ENCODE measurements around the gene TIGD1.
"Not testable (repeated sequence)": the region's sequence is repeated elsewhere in the genome, so short reads cannot be mapped to it uniquely, and the experiment has no call there.

TIGD1 gene

DNA sequence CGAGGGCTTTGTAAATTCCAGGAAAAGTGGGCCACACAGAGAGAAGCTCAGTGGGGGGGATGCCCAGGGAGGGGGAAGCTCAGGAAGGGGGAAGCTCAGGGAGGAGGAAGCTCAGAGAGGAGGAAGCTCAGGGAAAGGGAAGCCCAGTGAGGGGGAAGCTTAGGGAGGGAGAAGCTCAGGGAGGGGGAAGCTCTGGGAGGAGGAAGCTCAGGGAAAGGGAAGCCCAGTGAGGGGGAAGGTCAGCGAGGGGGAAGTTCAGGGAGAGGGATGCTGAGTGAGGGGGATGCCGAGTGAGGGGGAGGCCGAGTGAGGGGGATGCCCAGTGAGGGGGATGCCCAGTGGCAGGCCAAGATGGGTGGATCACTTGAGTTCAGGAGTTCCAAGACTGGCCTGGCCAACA, 11.7 kb downstream of the TIGD1 start:
- DNase-seq: no peak

- DNase-seq: no peak
Measured at GRCh38 chr2:232537499-232537898, 12.9 kb downstream of the TIGD1 start.

DNA sequence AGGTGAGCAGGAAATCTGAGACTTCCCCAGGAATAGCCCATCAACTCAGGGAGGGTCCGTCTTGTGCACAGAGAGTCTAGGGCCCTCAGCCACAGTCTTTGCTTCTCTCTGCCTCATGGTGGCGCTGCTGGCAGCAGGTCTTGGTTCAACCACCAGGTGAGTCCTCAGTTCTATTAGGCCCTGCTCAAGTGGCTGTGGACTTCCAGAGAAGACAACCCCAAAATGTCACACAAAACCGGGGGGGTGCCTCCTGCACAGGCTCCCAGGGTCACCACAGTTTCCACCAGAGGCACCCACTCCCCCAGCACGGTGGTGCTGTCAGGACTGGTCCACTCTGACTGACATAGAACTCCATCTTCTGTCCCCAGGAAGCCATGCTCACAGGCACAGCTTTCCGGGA, 13.3 kb downstream of the TIGD1 start:
- DNase-seq: no peak

DNA sequence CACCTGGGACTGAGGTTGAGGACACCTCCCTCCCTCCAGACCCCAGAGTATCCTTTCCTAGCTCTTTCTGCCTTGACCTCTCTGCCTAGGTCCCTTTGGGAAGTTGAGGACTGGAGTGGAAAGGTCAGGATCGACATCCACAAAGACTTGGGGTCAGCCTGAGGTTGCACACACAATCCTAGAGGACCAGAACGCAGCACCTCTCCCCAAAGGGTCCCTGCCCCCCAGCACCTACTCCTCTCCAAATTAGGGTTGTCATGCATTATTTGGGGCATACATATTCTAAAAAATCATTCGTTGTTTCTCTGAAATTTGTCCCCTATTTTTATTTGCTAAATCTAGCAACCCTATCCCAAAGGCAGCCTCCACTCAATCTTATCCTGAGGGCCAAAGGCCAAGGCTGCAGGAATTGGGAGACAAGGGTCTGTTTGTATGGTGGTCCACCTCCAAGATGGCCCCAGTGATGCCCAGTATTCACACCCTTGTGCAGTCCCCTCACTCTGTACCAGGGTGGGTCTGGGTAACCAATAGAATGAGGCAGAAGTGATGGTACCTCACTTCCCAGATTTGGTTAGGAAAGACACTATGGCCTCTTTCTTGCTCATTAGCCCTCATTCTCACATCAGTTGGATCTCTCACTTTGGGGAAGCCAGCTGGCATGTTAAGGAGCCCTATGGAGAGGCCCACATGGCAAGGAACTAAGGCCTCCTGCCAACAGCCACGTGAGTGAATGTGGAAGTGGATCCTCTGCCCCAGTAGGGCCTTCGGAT, 14.4 kb downstream of the TIGD1 start:
- DNase-seq: no peak

DNA sequence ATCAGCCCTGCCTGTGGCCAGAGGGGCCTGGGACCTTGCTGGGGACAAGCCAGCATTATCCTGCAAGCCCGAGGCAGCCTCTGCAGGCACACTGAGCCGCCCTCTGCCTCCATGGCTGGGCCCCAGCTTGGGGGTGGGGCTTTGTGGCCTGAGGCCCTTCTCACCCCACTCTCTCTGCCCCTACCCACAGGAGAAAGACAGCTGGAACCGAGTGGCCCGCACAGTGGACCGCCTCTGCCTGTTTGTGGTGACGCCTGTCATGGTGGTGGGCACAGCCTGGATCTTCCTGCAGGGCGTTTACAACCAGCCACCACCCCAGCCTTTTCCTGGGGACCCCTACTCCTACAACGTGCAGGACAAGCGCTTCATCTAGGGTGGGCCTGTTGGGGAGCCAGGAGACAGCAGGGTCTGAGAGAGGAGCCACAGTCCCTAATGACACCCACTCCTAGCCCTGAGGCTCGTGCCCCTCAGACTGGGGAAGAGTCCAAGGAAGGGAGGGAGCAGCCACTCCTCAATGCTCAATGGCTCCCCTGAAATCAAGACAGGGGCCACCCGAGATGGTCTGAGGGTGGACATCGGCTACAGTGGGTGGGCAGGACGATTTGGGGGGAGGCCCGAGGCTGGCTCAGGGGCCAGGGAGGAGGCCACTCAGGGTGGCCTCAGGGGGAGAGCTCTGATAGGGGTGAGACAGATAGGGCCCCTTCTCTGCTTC, 15.3 kb downstream of the TIGD1 start:
- DNase-seq: no peak

DNA sequence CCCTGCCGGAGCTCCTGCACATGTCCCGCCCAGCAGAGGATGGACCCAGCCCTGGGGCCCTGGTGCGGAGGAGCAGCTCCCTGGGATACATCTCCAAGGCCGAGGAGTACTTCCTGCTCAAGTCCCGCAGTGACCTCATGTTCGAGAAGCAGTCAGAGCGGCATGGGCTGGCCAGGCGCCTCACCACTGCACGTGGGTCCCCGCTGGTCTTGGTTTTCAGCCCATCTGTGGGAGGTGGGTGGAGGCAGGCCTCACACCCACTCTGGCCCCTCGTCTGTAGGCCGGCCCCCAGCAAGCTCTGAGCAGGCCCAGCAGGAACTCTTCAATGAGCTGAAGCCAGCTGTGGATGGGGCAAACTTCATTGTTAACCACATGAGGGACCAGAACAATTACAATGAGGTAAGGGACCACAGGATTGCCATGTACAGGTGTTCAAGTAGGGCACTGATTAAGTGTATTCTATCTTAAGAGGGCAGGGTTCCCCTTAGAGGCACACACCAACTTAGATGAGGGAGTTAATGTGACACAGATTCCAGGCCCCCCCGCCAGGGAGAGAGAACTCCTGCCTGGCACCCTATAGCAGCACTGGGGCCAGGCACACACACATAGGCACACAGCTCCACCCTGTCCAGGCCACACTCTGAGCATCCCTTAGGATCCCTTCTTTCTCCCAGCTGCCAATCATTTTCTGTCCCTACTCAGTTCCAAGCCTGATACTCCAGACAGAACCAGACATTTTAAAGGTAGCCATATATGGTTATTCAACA, 16.2 kb downstream of the TIGD1 start:
- no peak for DNase-seq

DNA sequence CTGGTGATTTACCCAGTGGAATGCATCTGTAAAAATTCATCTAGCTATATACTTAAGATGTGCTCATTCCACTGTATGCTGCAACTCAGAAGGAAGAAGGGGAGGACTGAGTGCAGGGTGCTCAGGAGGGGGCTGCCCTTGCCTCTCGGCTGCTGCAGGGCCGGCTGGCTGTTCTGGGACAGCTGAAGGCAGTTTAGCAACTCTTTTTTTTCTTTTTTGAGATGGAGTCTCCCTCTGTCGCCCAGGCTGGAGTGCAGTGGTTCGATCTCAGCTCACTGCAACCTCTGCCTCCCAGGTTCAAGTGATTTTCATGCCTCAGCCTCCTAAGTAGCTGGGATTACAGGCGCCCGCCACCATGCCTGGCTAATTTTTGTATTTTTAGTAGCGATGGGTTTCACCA, 17.5 kb downstream of the TIGD1 start:
- DNase-seq: not testable (repeated sequence)

DNA sequence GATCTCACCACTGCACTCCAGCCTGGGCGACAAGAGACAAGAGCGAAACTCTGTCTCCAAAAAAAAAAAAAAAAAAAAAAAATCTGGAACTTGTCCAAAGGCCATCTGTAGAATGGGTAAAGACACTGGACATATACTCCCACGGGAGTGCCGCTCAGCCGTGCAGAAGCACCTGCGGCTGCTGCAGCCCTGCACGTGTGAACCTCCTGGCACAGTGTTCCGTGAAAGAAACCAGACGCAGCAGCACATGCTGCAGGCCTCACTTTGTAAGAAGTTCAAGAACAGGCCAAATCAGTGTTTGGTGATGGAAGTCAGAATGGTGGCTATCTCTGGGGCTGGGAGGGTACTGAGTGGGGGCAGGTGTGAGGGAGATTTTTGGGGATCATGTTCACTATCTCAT, 17.9 kb downstream of the TIGD1 start:
- DNase-seq: peak; percentile 78

GRCh38 chr2:232530626-232531260, 19.6 kb downstream of the TIGD1 start:
- DNase-seq: no peak

DNA sequence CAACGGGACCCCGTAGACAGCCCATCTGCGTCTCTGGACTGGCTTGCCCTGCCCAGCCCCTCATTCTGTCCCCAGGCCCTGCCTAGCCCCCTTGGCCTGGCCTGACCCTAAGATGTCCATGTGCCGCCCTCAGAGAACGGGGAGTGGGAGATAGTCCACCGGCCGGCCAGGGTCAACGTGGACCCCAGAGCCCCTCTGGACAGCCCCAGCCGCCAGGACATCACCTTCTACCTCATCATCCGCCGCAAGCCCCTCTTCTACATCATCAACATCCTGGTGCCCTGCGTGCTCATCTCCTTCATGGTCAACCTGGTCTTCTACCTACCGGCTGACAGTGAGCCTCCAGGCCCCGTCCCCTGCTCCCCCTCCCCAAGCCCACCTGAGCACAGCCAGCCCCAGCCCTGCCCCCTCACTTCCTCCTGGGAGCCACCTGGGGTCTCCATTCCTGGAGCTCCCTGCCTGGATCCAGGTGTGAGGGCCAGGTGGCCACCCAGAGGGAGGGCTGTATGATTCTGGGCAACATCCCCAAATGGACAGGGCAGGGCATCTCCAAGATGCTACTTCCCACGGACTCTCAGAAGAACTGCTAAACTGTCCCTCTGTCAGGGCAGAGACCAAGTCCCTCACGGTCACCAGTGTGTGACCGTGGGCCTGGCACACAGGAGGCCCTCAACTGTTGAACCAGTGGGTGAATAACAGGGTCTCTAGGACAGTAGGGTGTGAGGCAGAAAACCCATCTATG, 20.4 kb downstream of the TIGD1 start:
- DNase-seq: no peak

DNA sequence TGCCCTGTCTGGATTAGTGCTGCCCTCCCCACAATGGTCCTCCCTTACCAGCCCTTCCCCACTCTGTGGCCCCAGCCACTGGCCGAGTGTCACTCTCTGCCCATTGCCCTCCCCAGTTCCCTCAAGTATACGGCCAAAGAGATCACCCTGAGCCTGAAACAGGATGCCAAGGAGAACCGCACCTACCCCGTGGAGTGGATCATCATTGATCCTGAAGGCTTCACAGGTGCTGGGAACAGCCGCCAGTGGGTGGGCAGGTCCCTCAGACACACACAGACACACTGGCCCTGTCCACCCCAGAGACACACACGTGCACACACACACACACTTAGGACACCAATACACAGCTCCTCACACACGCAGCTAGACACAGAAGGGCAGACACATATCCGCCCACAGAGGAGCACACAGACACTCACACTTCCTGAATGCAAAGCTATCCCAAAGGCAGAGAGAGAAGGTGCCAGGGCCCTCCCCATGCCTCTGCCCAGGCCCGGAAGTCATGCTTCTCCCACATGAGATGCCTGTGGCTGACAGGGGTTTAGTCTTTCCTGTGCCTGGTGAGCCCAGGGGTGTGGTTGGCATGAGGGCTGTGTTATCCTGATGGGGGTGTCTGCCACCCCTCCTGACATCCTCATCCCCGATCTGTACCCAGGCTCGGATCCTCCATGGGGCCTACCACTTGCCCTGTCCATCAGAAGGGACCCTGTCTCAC, 21.5 kb downstream of the TIGD1 start:
- DNase-seq: no peak

- no peak for DNase-seq
Measured at GRCh38 chr2:232527905-232528470, 22.4 kb downstream of the TIGD1 start.

- DNase-seq: no peak
Measured at GRCh38 chr2:232526372-232526941, 23.9 kb downstream of the TIGD1 start.

DNA sequence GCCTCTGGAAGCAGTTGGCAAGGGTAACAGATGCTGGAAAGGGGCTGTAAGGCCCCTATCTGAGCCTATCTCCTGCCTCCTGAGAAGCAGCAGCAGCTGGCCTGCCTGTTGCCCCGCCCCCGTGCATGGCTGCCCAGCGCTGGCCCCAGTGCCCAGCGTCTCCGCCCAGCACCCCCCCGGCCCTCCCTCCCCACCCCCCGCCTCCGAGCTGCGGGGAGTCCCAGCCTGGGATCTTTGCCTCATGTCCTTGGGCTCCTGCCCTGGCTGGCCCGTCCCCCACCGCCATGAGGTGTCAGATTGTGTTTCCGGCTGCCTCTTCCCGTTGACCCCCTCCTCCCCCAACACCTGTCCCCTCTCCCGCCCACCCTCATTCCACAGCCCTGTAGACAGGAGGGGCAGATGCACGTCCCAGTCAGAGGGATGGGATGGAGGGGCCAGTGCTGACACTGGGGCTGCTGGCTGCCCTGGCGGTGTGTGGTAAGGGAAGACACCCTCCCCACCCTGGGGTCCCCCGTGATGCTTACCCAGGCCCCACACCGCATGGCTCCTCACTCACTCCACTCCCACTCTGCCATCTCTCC, 24.5 kb downstream of the TIGD1 start, which contains the start of gene CHRND:
Gene CHRND (plus strand): TSS at position 370 of the 581 bp plus-strand sequence. CDS start 56 bp downstream, at position 426.
- peak; percentile 55 for DNase-seq

DNA sequence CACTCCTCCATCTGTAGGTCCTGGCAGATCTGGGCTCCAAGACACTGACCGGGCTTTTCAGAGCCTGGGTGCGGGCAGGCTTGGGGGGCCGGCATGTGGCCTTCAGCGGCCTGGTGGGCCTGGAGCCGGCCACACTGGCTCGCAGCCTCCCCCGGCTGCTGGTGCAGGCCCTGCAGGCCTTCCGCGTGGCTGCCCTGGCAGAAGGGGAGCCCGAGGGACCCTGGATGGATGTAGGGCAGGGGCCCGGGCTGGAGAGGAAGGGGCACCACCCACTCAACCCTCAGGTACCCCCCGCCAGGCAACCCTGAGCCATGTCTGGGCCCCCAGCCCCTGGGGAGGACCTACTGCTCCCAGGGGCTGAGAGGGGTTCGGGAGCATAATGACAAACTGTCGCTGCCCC, 25.2 kb downstream of the TIGD1 start:
- no peak for DNase-seq

DNA sequence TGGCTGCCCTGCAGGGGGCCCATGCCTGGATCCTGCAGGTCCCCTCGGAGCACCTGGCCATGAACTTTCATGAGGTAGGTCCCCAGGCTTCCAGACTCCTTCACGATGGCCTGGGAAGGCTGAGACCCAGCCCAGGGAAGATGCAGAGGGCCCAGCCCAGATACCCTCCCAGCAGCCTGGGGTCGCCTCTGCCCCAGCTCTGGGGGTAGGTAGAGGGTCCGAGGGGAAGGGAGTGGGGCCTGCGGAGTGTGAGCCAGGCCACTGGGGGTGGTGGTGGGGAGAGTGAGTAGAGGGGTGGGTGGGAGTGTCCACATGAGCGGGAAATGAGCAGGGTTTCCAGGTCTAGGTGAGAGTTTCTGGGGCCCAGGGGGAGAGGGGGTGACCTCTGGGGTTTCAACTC, 25.6 kb downstream of the TIGD1 start:
- DNase-seq: no peak

DNA sequence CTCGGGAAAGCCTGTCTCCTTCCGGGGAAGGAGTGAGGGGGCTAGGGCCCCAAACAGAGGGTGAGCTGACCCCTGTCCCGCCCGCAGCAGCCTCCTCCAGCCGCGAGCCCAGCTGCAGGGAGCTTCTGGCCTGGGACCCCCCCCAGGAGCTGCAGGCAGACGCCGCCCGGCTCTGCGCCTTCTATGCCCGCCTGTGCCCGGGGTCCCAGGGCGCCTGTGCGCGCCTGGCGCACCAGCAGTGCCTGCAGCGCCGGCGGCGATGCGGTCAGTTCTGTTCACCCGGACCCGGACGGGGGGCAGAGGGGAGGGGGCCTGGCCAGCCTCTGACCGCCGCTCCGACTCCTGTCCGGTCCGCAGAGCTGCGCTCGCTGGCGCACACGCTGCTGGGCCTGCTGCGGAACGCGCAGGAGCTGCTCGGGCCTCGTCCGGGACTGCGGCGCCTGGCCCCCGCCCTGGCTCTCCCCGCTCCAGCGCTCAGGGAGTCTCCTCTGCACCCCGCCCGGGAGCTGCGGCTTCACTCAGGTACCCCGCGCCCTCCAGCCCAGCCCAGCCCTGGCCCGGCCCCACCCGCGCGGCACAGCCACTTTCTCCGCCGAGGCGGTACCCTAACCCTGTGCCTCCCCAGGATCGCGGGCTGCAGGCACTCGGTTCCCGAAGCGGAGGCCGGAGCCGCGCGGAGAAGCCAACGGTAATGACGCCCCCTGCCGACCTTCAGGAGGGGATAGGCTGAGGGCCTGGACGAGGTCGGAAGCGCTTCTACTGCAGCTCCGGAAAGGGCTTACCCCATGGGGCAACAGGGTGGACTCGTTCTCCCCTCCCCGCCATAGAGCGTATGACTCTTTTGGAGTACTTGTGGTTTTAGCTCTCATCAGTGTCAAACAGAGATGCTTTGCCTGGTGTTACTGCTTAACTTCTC, 26.4 kb downstream of the TIGD1 start:
- DNase-seq: peak; percentile 28

DNA sequence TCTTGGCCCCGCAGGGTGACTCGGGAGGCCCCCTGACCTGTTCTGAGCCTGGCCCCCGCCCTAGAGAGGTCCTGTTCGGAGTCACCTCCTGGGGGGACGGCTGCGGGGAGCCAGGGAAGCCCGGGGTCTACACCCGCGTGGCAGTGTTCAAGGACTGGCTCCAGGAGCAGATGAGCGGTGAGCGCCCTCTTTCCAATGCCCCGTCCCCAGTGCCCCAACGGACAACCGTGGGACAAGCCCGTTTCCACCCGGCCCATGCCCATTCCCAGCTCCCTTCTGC, 27.0 kb downstream of the TIGD1 start:
- no peak for DNase-seq

DNA sequence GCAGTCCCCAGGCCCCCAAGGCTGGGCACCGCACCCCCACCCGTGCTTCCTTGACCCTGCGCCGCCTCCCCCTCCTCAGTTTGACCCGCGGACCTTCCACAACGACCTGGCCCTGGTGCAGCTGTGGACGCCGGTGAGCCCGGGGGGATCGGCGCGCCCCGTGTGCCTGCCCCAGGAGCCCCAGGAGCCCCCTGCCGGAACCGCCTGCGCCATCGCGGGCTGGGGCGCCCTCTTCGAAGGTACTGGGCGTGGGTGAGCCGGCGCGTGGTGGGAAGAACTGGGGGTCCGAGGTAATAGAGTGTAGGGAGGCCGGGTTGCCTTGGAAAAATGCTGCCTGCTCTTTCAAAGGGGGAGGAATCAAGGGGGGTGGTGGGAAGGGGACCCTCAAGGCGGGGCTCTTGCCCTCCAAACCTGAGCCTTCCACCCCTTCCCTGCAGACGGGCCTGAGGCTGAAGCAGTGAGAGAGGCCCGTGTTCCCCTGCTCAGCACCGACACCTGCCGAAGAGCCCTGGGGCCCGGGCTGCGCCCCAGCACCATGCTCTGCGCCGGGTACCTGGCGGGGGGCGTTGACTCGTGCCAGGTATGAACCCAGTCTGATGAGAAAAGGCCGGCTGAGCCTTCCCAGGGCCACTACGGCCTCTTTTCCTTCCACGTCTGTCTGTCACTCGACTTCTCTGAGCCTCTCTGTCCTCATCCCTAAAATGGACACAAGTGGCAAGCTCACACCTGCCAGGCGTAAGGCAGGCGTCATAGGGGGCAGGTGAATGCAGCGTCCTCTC, 27.5 kb downstream of the TIGD1 start:
- DNase-seq: no peak
